HepG2 (cell line): ENCODE results near the gene GNAT2. TPM values are rescaled to one million over a fixed set of nuclear protein-coding genes. Genes with fewer than 3 reads are reported as not detected.

ENCODE experiments used
- CREB1 ChIP-seq, 2 experiments: fragments of 450-650 bp in 1 of 2; IDR thresholded peaks; 2 replicates each; pipeline ENCODE4 v1.6.1; 2016 to 2017; ENCODE audit warnings: control low read depth in 1 of 2, mild to moderate bottlenecking in 1 of 2, missing compliant biosample characterization in 1 of 2, missing genetic modification characterization in 1 of 2
- GATAD1 ChIP-seq: IDR thresholded peaks from 2 replicates; pipeline ENCODE4 v1.6.1; 2016; ENCODE audit warnings: missing genetic modification reagents, missing compliant biosample characterization
- ISL2 ChIP-seq: sonication (generic); formaldehyde crosslinking; IDR thresholded peaks from 2 replicates; pipeline ENCODE4 v1.5.0; 2020; ENCODE audit warnings: missing genetic modification reagents
- KAT7 ChIP-seq: IDR thresholded peaks from 2 replicates; pipeline ENCODE4 v1.6.1; 2018; ENCODE audit warnings: borderline replicate concordance, missing compliant biosample characterization
- PHF8 ChIP-seq: sonication (generic); formaldehyde crosslinking; IDR thresholded peaks from 2 replicates; pipeline ENCODE4 v1.5.0; 2020; ENCODE audit warnings: missing genetic modification reagents
- PITX1 ChIP-seq: sonication (generic); formaldehyde crosslinking; IDR thresholded peaks from 2 replicates; pipeline ENCODE4 v1.5.1; 2020; ENCODE audit warnings: mild to moderate bottlenecking, missing genetic modification reagents
- TOPORS ChIP-seq: sonication (generic); formaldehyde crosslinking; IDR thresholded peaks from 2 replicates; pipeline ENCODE4 v1.8.0; 2023; ENCODE audit warnings: mild to moderate bottlenecking, missing genetic modification reagents
- TSC22D2 ChIP-seq: sonication (generic); formaldehyde crosslinking; IDR thresholded peaks from 2 replicates; pipeline ENCODE4 v1.5.1; 2020; ENCODE audit warnings: missing genetic modification reagents, mild to moderate bottlenecking, borderline replicate concordance
- ZBTB3 ChIP-seq: sonication (generic); formaldehyde crosslinking; IDR thresholded peaks from 2 replicates; pipeline ENCODE4 v1.4.0; 2020; ENCODE audit warnings: low read depth, mild to moderate bottlenecking, moderate library complexity, missing genetic modification reagents, borderline replicate concordance
- ZGPAT ChIP-seq: IDR thresholded peaks from 2 replicates; pipeline ENCODE4 v1.6.1; 2016; ENCODE audit warnings: mild to moderate bottlenecking
- ZKSCAN8 ChIP-seq: IDR thresholded peaks from 2 replicates; pipeline ENCODE4 v1.6.1; 2016; ENCODE audit warnings: borderline replicate concordance, missing genetic modification reagents, missing compliant biosample characterization
- ZMAT3 ChIP-seq: sonication (generic); formaldehyde crosslinking; conservative IDR thresholded peaks from 2 replicates; pipeline ENCODE4 v1.7.0; 2021; ENCODE audit warnings: missing genetic modification reagents
- ZNF160 ChIP-seq: sonication (generic); formaldehyde crosslinking; IDR thresholded peaks from 2 replicates; pipeline ENCODE4 v1.8.0; 2022; ENCODE audit warnings: mild to moderate bottlenecking, inconsistent platforms, missing genetic modification reagents
- ZNF33B ChIP-seq: sonication (generic); formaldehyde crosslinking; IDR thresholded peaks from 2 replicates; pipeline ENCODE4 v1.5.1; 2020; ENCODE audit warnings: mild to moderate bottlenecking, missing genetic modification reagents
- polyA plus RNA-seq, 8 experiments: library from polyadenylated mRNA; depleted of rRNA in 3 of 8; stranded (reverse) in 7 of 8; unstranded in 1 of 8; fragments of >200 nt; fragmentation: Illumina TruSeq in 4 of 8; extraction: Trizol in 4 of 8; gene quantifications; 2 replicates each; pipeline versions ENCODE4 v1.2.1 to v1.2.3, GENCODE V29; 2011 to 2016; ENCODE audit warnings: low read depth in 4 of 8, missing spikeins in 1 of 8, mixed read lengths in 1 of 8; ENCODE audit not compliant: insufficient read depth in 1 of 8
- total RNA-seq, 5 experiments: library from RNA; depleted of rRNA; stranded (reverse); fragments of >200 nt; fragmentation: Illumina TruSeq; extraction: Trizol; gene quantifications; 2 replicates each; pipeline ENCODE4 v1.2.3, GENCODE V29; 2016; ENCODE audit warnings: low read depth in 1 of 5
- TF ChIP-seq, protein P1 (sequence below): sonication (generic); formaldehyde crosslinking; IDR thresholded peaks from 2 replicates; pipeline ENCODE4 v1.4.0; 2020; ENCODE audit warnings: missing genetic modification reagents
- TF ChIP-seq, protein P2 (sequence below): sonication (generic); formaldehyde crosslinking; IDR thresholded peaks from 2 replicates; pipeline ENCODE4 v1.4.0; 2020; ENCODE audit warnings: mild to moderate bottlenecking, missing genetic modification reagents
- TF ChIP-seq, protein P3 (sequence below): sonication (generic); formaldehyde crosslinking; IDR thresholded peaks from 2 replicates; pipeline ENCODE4 v1.4.0; 2020; ENCODE audit warnings: missing genetic modification reagents, borderline replicate concordance

GNAT2 gene
- total and polyA plus RNA-seq, 2 of the 13 experiments (the other 11 are each of a cell fraction or from before 2014, with no cell fraction given) = 0.08 to 0.20 TPM

DNA sequence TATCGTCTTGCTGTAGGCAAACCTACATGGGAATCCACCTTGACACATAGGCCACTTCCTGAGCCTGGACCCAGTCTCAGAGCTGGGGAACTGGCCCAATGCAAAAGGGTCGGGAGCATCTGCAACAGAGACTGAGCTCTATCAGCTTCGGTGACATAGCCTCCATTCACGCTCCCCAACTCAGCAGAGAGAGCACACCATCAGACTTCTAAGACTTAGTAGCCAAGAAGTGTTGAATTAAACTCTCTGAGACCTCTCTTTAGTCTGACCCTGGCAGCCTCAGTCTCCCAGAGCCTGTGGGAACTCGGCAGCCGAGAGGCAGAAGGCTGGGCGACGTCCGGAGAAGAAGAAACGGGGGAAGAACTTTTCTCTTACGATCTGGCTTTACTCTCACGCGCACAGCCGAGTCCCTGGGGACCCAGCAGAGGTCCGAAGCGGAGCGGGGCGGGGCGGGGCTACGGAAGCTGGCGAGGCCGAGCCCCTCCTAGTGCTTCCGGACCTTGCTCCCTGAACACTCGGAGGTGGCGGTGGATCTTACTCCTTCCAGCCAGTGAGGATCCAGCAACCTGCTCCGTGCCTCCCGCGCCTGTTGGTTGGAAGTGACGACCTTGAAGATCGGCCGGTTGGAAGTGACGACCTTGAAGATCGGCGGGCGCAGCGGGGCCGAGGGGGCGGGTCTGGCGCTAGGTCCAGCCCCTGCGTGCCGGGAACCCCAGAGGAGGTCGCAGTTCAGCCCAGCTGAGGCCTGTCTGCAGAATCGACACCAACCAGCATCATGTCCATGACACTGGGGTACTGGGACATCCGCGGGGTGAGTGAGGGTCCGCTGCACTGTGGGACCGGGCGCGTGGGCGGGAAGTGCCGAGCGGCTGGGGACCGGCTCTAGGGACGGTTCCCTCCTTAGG lies 36.5 kb upstream of the GNAT2 start, which contains the start of gene GSTM4 (continued):
- TF ChIP-seq, protein P1, sequence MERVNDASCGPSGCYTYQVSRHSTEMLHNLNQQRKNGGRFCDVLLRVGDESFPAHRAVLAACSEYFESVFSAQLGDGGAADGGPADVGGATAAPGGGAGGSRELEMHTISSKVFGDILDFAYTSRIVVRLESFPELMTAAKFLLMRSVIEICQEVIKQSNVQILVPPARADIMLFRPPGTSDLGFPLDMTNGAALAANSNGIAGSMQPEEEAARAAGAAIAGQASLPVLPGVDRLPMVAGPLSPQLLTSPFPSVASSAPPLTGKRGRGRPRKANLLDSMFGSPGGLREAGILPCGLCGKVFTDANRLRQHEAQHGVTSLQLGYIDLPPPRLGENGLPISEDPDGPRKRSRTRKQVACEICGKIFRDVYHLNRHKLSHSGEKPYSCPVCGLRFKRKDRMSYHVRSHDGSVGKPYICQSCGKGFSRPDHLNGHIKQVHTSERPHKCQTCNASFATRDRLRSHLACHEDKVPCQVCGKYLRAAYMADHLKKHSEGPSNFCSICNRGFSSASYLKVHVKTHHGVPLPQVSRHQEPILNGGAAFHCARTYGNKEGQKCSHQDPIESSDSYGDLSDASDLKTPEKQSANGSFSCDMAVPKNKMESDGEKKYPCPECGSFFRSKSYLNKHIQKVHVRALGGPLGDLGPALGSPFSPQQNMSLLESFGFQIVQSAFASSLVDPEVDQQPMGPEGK (CRISPR knock-in tag) = peak; percentile 80
- TF ChIP-seq PITX1 (CRISPR knock-in tag) = peak; percentile 42
- TF ChIP-seq ISL2 (CRISPR knock-in tag) = 0 out of 2 replicates have a peak, but pooled peaks have one; percentile 38
- TF ChIP-seq GATAD1 (CRISPR knock-in tag) = peak; percentile 83
- 0 out of 2 replicates have a peak, but pooled peaks have one; percentile 66 for TF ChIP-seq ZNF33B (CRISPR knock-in tag)
- TF ChIP-seq ZNF160 (CRISPR knock-in tag) = 0 out of 2 replicates have a peak, but pooled peaks have one; percentile 21
- TF ChIP-seq ZBTB3 (CRISPR knock-in tag) = 0 out of 2 replicates have a peak, but pooled peaks have one; percentile 58
- TF ChIP-seq, protein P2, sequence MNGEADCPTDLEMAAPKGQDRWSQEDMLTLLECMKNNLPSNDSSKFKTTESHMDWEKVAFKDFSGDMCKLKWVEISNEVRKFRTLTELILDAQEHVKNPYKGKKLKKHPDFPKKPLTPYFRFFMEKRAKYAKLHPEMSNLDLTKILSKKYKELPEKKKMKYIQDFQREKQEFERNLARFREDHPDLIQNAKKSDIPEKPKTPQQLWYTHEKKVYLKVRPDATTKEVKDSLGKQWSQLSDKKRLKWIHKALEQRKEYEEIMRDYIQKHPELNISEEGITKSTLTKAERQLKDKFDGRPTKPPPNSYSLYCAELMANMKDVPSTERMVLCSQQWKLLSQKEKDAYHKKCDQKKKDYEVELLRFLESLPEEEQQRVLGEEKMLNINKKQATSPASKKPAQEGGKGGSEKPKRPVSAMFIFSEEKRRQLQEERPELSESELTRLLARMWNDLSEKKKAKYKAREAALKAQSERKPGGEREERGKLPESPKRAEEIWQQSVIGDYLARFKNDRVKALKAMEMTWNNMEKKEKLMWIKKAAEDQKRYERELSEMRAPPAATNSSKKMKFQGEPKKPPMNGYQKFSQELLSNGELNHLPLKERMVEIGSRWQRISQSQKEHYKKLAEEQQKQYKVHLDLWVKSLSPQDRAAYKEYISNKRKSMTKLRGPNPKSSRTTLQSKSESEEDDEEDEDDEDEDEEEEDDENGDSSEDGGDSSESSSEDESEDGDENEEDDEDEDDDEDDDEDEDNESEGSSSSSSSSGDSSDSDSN = peak; percentile 67; the same call in 1 of the 2 replicates
- TF ChIP-seq TOPORS = no peak
- TF ChIP-seq PHF8 (CRISPR knock-in tag) = peak; percentile 93
- TF ChIP-seq, protein P3, sequence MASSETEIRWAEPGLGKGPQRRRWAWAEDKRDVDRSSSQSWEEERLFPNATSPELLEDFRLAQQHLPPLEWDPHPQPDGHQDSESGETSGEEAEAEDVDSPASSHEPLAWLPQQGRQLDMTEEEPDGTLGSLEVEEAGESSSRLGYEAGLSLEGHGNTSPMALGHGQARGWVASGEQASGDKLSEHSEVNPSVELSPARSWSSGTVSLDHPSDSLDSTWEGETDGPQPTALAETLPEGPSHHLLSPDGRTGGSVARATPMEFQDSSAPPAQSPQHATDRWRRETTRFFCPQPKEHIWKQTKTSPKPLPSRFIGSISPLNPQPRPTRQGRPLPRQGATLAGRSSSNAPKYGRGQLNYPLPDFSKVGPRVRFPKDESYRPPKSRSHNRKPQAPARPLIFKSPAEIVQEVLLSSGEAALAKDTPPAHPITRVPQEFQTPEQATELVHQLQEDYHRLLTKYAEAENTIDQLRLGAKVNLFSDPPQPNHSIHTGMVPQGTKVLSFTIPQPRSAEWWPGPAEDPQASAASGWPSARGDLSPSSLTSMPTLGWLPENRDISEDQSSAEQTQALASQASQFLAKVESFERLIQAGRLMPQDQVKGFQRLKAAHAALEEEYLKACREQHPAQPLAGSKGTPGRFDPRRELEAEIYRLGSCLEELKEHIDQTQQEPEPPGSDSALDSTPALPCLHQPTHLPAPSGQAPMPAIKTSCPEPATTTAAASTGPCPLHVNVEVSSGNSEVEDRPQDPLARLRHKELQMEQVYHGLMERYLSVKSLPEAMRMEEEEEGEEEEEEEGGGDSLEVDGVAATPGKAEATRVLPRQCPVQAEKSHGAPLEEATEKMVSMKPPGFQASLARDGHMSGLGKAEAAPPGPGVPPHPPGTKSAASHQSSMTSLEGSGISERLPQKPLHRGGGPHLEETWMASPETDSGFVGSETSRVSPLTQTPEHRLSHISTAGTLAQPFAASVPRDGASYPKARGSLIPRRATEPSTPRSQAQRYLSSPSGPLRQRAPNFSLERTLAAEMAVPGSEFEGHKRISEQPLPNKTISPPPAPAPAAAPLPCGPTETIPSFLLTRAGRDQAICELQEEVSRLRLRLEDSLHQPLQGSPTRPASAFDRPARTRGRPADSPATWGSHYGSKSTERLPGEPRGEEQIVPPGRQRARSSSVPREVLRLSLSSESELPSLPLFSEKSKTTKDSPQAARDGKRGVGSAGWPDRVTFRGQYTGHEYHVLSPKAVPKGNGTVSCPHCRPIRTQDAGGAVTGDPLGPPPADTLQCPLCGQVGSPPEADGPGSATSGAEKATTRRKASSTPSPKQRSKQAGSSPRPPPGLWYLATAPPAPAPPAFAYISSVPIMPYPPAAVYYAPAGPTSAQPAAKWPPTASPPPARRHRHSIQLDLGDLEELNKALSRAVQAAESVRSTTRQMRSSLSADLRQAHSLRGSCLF = no peak
- TF ChIP-seq ZGPAT (CRISPR knock-in tag) = peak; percentile 91
- TF ChIP-seq TSC22D2 (CRISPR knock-in tag) = peak; percentile 69; the same call in 1 of the 2 replicates
- 0 out of 2 replicates have a peak, but pooled peaks have one; percentile 67 for TF ChIP-seq ZMAT3 (CRISPR knock-in tag)
- peak; percentile 87; the same call in 1 of the 2 replicates for TF ChIP-seq KAT7 (CRISPR knock-in tag)
- TF ChIP-seq ZKSCAN8 (CRISPR knock-in tag) = no peak
- 0 out of 2 replicates have a peak, but pooled peaks have one; percentile 29 for TF ChIP-seq CREB1 (IDR thresholded peaks at IDR 0.05)
- TF ChIP-seq CREB1 (CRISPR knock-in tag; IDR thresholded peaks at IDR 0.05) = no peak
